Testis (tissue), 2 donors: Measurements from ENCODE around the gene NHLRC3.

Experiments
- CTCF ChIP-seq, 3 experiments: fragments of 450-650 bp in 2 of 3; fragments of 200-600 bp in 1 of 3; sonication (generic) in 1 of 3; IDR thresholded peaks; one replicate each; pipeline ENCODE4 v1.5.1; 2016 to 2019; ENCODE audit warnings: antibody characterized with exemption in 3 of 3, mild to moderate bottlenecking in 2 of 3, moderate library complexity in 1 of 3
- POLR2A ChIP-seq: fragments of 450-650 bp; IDR thresholded peaks from one replicate; pipeline ENCODE4 v1.6.1; 2017; ENCODE audit warnings: antibody characterized with exemption, mild to moderate bottlenecking, moderate library complexity

GRCh38 chr13:39035799-39036198 is 2.5 kb upstream of the NHLRC3 start:
- TF ChIP-seq CTCF (IDR thresholded peaks at IDR 0.05) (no peak), POLR2A (no peak)
